Activated naive CD8-positive, alpha-beta T cell (primary cell): Measurements from ENCODE around the gene DRD3.

ENCODE experiments used
- H3K27ac Mint-ChIP-seq: one replicate; pipeline ENCODE4 v1.8.0; 2021; ENCODE audit warnings: mixed read lengths
- H3K27me3 Mint-ChIP-seq: one replicate; pipeline ENCODE4 v1.8.0; 2021; ENCODE audit warnings: mixed read lengths
- H3K36me3 Mint-ChIP-seq: one replicate; pipeline ENCODE4 v1.8.0; 2021; ENCODE audit warnings: mixed read lengths
- H3K4me1 Mint-ChIP-seq: one replicate; pipeline ENCODE4 v1.8.0; 2021; ENCODE audit warnings: low read depth, mixed read lengths
- H3K4me3 Mint-ChIP-seq: one replicate; pipeline ENCODE4 v1.8.0; 2021; ENCODE audit warnings: mild to moderate bottlenecking, mixed read lengths
- H3K9me3 Mint-ChIP-seq: one replicate; pipeline ENCODE4 v1.8.0; 2021; ENCODE audit warnings: low read depth, mixed read lengths

DRD3 gene

DNA sequence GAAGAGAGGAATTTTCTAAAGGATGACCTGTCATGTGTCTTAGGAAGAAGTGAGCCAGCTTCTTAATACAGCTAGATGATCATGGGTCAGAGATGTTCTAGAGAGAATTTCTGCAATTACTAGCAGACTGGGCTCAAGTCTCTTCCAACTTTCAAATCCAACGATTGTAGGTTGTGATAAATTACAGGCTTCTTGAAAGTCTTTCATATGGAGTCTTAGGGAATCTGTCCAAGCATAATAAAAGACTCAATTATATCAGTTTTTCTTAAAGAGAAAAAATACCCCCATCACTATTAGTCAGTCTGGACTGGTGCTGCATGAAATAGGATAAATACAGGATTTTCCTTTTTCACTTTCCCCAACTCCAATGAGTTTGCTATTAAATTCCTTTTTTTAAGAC, 59.1 kb downstream of the DRD3 start:
- Mint-ChIP-seq H3K4me1 (no peaks in the 10 kb centered on the region), H3K4me3 (no peak overlapping the region), H3K9me3 (no peaks in the 10 kb centered on the region), H3K27ac (no peak overlapping the region), H3K36me3 (no peaks in the 10 kb centered on the region), H3K27me3 (no peaks in the 10 kb centered on the region)

GRCh38 chr3:114115143-114115542, 63.7 kb downstream of the DRD3 start:
- Mint-ChIP-seq H3K4me1 (no peaks in the 10 kb centered on the region), H3K9me3 (no peaks in the 10 kb centered on the region), H3K4me3 (no peak overlapping the region), H3K27me3 (no peaks in the 10 kb centered on the region), H3K36me3 (no peaks in the 10 kb centered on the region), H3K27ac (no peak overlapping the region)

GRCh38 chr3:114114719-114115118, 64.1 kb downstream of the DRD3 start:
- Mint-ChIP-seq H3K27me3 (no peaks in the 10 kb centered on the region), H3K4me3 (no peak overlapping the region), H3K4me1 (no peaks in the 10 kb centered on the region)

GRCh38 chr3:114112696-114113095, 66.2 kb downstream of the DRD3 start:
- H3K4me3 Mint-ChIP-seq = no peak overlapping the region
- no peaks in the 10 kb centered on the region for H3K4me1 Mint-ChIP-seq
- no peaks in the 10 kb centered on the region for H3K36me3 Mint-ChIP-seq
- H3K27me3 Mint-ChIP-seq = no peaks in the 10 kb centered on the region
- H3K9me3 Mint-ChIP-seq = no peaks in the 10 kb centered on the region
- no peak overlapping the region for H3K27ac Mint-ChIP-seq

More at GRCh38 chr3:114114719-114115118, 64.1 kb downstream of the DRD3 start:
- Mint-ChIP-seq H3K27ac (no peak overlapping the region), H3K36me3 (no peaks in the 10 kb centered on the region), H3K9me3 (no peaks in the 10 kb centered on the region)

DNA sequence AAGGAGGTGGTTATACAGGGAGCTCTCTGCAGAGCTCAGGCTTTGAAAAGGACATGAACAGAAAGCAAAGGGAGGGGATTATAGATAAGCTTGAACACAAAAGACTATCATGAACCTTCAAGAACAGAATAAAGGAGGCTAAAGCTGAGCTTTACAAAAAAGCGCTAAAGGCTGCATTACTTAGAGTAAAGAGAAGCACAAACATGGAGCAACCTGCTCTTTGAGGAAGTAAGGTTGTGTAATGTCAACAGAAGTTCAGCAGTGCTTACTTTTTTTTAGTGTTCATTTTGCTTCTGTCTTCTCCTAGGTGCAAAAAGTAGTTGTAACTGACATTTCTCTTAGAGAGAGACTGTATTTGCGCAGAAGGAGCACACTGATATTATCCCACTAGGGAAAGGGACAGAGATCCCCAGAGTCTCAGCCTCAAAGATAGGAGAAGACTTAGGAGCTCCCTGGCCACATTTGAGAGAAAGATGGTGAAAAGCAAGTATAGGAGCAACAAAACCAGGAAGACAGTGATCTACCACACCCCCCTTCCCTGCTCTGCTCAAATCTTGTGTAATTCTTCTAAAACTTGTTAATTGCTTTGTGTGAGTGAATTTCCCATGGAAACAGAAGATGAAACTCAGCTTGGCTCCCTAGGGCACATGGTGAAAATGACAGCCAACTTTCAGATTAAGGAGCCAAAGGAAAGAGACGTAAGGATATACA, 67.6 kb downstream of the DRD3 start:
- H3K36me3 Mint-ChIP-seq = no peaks in the 10 kb centered on the region
- no peaks in the 10 kb centered on the region for H3K9me3 Mint-ChIP-seq
- no peak overlapping the region for H3K27ac Mint-ChIP-seq
- H3K27me3 Mint-ChIP-seq = no peaks in the 10 kb centered on the region
- H3K4me3 Mint-ChIP-seq = no peak overlapping the region
- no peaks in the 10 kb centered on the region for H3K4me1 Mint-ChIP-seq

GRCh38 chr3:114110439-114110838, 68.4 kb downstream of the DRD3 start:
- no peaks in the 10 kb centered on the region for H3K36me3 Mint-ChIP-seq
- no peak overlapping the region for H3K27ac Mint-ChIP-seq
- H3K9me3 Mint-ChIP-seq = no peaks in the 10 kb centered on the region
- no peaks in the 10 kb centered on the region for H3K27me3 Mint-ChIP-seq
- H3K4me3 Mint-ChIP-seq = no peak overlapping the region
- no peaks in the 10 kb centered on the region for H3K4me1 Mint-ChIP-seq

DNA sequence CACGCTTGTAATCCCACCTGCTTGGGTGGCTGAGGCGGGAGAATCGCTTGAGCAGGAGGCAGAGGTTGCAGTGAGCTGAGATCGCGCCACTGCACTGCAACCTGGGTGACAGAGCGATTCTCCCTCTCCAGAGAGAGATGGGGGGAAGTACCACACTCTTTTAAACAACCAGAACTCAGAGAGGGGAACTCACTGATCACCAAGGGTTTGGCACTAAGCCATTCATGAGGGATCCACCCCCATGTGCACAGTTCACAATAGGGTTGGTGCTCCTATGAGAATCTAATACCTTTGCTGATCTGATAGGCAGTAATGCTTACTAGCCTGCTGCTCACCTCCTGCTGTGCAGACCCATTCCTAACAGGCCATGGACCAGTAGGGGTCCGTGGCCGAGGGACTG, 70.7 kb downstream of the DRD3 start:
- Mint-ChIP-seq H3K27me3 (no peaks in the 10 kb centered on the region), H3K36me3 (no peaks in the 10 kb centered on the region), H3K27ac (no peak overlapping the region), H3K4me1 (no peaks in the 10 kb centered on the region), H3K4me3 (no peak overlapping the region), H3K9me3 (no peaks in the 10 kb centered on the region)

GRCh38 chr3:114104414-114104813, 74.4 kb downstream of the DRD3 start:
- H3K4me3 Mint-ChIP-seq = no peak overlapping the region
- H3K36me3 Mint-ChIP-seq = no peaks in the 10 kb centered on the region
- no peaks in the 10 kb centered on the region for H3K4me1 Mint-ChIP-seq
- peaks cover 2% of the 10 kb centered on the region for H3K27me3 Mint-ChIP-seq
- H3K9me3 Mint-ChIP-seq = no peaks in the 10 kb centered on the region
- no peak overlapping the region for H3K27ac Mint-ChIP-seq

- H3K36me3 Mint-ChIP-seq = no peaks in the 10 kb centered on the region
Measured at GRCh38 chr3:114103858-114104257, 75.0 kb downstream of the DRD3 start.

GRCh38 chr3:114103181-114103580, 75.7 kb downstream of the DRD3 start:
- H3K4me3 Mint-ChIP-seq = no peak overlapping the region
- no peaks in the 10 kb centered on the region for H3K4me1 Mint-ChIP-seq
- peaks cover 2% of the 10 kb centered on the region for H3K27me3 Mint-ChIP-seq
- no peaks in the 10 kb centered on the region for H3K36me3 Mint-ChIP-seq
- H3K9me3 Mint-ChIP-seq = no peaks in the 10 kb centered on the region
- H3K27ac Mint-ChIP-seq = no peak overlapping the region

More at GRCh38 chr3:114103858-114104257, 75.0 kb downstream of the DRD3 start:
- Mint-ChIP-seq H3K27me3 (peaks cover 2% of the 10 kb centered on the region), H3K4me1 (no peaks in the 10 kb centered on the region), H3K27ac (no peak overlapping the region), H3K4me3 (no peak overlapping the region), H3K9me3 (no peaks in the 10 kb centered on the region)

GRCh38 chr3:114101101-114101500, 77.8 kb downstream of the DRD3 start:
- Mint-ChIP-seq H3K4me1 (no peaks in the 10 kb centered on the region), H3K27me3 (peaks cover 2% of the 10 kb centered on the region), H3K4me3 (no peak overlapping the region), H3K36me3 (no peaks in the 10 kb centered on the region), H3K27ac (no peak overlapping the region), H3K9me3 (no peaks in the 10 kb centered on the region)

DNA sequence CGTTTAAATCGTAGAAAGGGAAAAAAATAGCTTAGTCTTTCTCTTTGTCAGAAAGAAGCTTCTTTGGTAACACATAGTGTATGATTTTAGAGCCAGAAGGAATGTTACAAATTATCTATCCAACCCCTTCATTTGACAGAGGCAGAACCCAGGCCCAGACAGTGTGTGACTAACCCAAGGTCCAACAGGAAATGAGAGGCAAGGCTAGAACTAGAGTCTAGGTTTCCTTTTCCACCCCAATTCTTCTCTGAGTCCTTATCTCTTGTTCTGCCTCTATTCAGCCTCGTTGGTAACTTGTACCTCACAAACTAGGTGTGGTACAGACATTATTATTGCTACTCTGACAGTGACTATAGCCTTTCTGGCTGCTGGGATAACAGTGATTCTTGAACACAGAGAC, 83.1 kb downstream of the DRD3 start:
- Mint-ChIP-seq H3K4me1 (no peaks in the 10 kb centered on the region), H3K27ac (no peak overlapping the region), H3K4me3 (no peak overlapping the region), H3K36me3 (no peaks in the 10 kb centered on the region), H3K9me3 (no peaks in the 10 kb centered on the region), H3K27me3 (no peaks in the 10 kb centered on the region)

GRCh38 chr3:114093596-114093995, 85.3 kb downstream of the DRD3 start:
- Mint-ChIP-seq H3K9me3 (no peaks in the 10 kb centered on the region), H3K27me3 (no peaks in the 10 kb centered on the region), H3K36me3 (peaks cover under 1% of the 10 kb centered on the region), H3K4me1 (no peaks in the 10 kb centered on the region), H3K27ac (no peak overlapping the region), H3K4me3 (no peak overlapping the region)

DNA sequence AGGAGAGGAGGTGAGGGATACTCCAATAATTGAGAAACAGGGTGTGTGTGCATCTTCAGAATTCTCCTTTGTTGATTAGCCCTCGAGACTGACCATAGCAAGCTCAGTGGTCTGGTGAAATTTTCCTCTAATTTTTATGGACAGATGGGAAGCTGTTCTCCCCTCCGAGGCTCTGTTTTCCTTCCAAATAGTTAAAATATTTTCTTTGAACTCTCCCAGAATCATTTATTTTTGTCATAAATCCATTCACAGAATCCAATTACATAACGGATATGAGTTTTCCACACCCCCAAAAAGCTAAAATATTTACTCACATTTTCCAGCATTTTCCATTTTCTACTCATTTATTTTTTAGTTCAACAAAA, 85.9 kb downstream of the DRD3 start:
- Mint-ChIP-seq H3K4me3 (no peak overlapping the region), H3K27me3 (no peaks in the 10 kb centered on the region), H3K9me3 (no peaks in the 10 kb centered on the region), H3K27ac (no peak overlapping the region), H3K36me3 (peaks cover 2% of the 10 kb centered on the region), H3K4me1 (no peaks in the 10 kb centered on the region)

- Mint-ChIP-seq H3K36me3 (peaks cover 8% of the 10 kb centered on the region), H3K4me1 (no peaks in the 10 kb centered on the region), H3K4me3 (no peak overlapping the region), H3K9me3 (no peaks in the 10 kb centered on the region), H3K27me3 (no peaks in the 10 kb centered on the region), H3K27ac (no peak overlapping the region)
Measured at GRCh38 chr3:114092151-114093015, 86.5 kb downstream of the DRD3 start.
